Transverse colon (tissue), 4 donors: ENCODE results near the gene NBL1. TPM values are rescaled to one million over a fixed set of nuclear protein-coding genes. Genes with fewer than 3 reads are reported as not detected.

Source experiments
- DNase-seq: peaks from one replicate; pipeline ENCODE4 v3.0.0-alpha.2; 2019
- H3K27ac ChIP-seq, 4 donors: fragments of 200-600 bp; sonication (generic); 2 replicates each; pipeline ENCODE4 v1.5.1; 2016 to 2018; ENCODE audit warnings: inconsistent platforms in 4 of 4
- H3K27me3 ChIP-seq: fragments of 200-600 bp; sonication (generic); 2 replicates; pipeline ENCODE4 v1.5.1; 2017; ENCODE audit warnings: inconsistent platforms
- H3K36me3 ChIP-seq, 4 donors: fragments of 200-600 bp; sonication (generic); 2 replicates each; pipeline ENCODE4 v1.5.1; 2017 to 2019; ENCODE audit warnings: inconsistent platforms in 4 of 4
- H3K4me1 ChIP-seq, 4 donors: fragments of 200-600 bp; sonication (generic); 2 replicates each; pipeline ENCODE4 v1.5.1; 2017 to 2020; ENCODE audit warnings: inconsistent platforms in 4 of 4
- H3K4me3 ChIP-seq, 4 donors: fragments of 200-600 bp; sonication (generic); 1 replicate in 1 of 4; 2 replicates in 3 of 4; pipeline versions ENCODE4 v1.5.1 to v1.6.1; 2017 to 2019; ENCODE audit warnings: inconsistent platforms in 4 of 4
- H3K9me3 ChIP-seq, 2 donors: fragments of 200-600 bp; sonication (generic); 2 replicates each; pipeline ENCODE4 v1.5.1; 2017 to 2019; ENCODE audit warnings: inconsistent platforms in 2 of 2
- EP300 ChIP-seq: sonication (generic); formaldehyde crosslinking; IDR thresholded peaks from one replicate; pipeline ENCODE4 v1.6.1; 2017; ENCODE audit warnings: antibody characterized with exemption, low read depth
- POLR2A ChIP-seq: fragments of 450-650 bp; IDR thresholded peaks from one replicate; pipeline ENCODE4 v1.6.1; 2016; ENCODE audit warnings: antibody characterized with exemption, mild to moderate bottlenecking, moderate library complexity
- POLR2AphosphoS5 ChIP-seq, 3 donors: sonication (generic); formaldehyde crosslinking; IDR thresholded peaks; one replicate each; pipeline ENCODE4 v1.6.1; 2016; ENCODE audit warnings: antibody characterized with exemption in 3 of 3
- WGBS, 2 donors: methylation state at CpG; one replicate each; pipeline ENCODE4 v1.1.5; 2018; ENCODE audit warnings: low coverage in 1 of 2; 5-methylcytosine and 5-hydroxymethylcytosine counted together
- in situ Hi-C, 4 donors: fragments of 200-750 bp; cut with MboI; loops; one replicate each; pipeline versions ENCODE4 v1.15.0 to v1.15.1; 2017; ENCODE audit warnings: low sequenced_read_pairs in 3 of 4, low pct_ligation_motif_present in 1 of 4, low pct_unique_long_range_greater_than_20kb in 1 of 4
- intact Hi-C: fragments of 100-400 bp; cut with DNase I; formaldehyde crosslinking; loops from one replicate; pipeline ENCODE4 v1.15.1; 2023; ENCODE audit warnings: low total_unique reads
- total RNA-seq, 4 donors: library from RNA; depleted of rRNA; stranded (reverse); fragments of >200 nt; gene quantifications; one replicate each; pipeline ENCODE4 v1.1.0, GENCODE V29; 2016
- TF ChIP-seq, protein P1 (sequence below), 5 experiments: fragments of 200-600 bp in 3 of 5; fragments of 450-650 bp in 2 of 5; sonication (generic) in 3 of 5; IDR thresholded peaks; 1 replicate in 2 of 5; 2 replicates in 3 of 5; pipeline ENCODE4 v1.5.1; 2016 to 2017; ENCODE audit warnings: antibody characterized with exemption in 5 of 5, inconsistent platforms in 3 of 5, mild to moderate bottlenecking in 2 of 5, moderate library complexity in 1 of 5

NBL1 gene
- total RNA-seq, 4 donors from 2014 or later = 122 to 238 (median 204) TPM

DNA sequence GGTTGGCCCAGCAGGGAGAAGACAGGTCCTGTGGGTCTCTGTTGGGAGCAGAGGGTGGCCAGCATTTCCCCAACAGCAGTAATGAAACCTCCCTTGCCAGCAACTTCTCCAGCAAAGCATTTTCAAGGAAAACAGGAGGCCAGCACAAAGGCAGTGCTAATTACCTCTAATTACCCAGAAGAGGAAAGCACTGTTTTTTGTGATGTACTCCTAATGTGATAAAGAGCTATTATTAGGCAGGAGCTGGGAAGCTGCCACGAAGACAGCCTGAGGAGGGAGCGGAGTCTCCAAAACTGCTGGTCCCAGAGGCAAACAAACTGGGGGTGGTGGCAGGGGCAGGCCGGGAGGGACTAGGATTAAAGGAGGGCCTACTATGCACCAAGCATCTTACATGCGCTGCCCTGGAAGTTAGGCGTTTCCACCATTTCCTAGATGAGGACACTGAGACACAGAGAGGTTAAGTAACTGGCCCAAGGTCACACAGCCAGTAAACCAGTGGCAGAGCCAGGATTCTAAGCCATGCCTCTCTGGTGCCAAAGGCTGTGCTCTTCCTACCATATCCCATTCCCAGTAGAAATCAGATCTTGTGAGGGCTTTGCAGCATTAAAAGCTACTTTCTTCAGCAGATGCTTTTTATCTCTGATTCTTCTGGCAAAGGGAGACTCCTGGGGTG lies 45.1 kb downstream of the NBL1 start:
- Histone ChIP-seq H3K4me1 (no peaks in the 10 kb centered on the region), H3K9me3 (no peaks in the 10 kb centered on the region), H3K4me3 (no peak overlapping the region), H3K36me3 (peaks cover 0 to 5% (median 0%) of the 10 kb centered on the region in 4 donors), H3K27me3 (no peaks in the 10 kb centered on the region), H3K27ac (no peak overlapping the region)
- intact Hi-C loops = no loop called here
- no peak for DNase-seq
- 93 to 100% methylated on average over 2 to 5 of the region's 5 CpGs for WGBS, 2 donors
- in situ Hi-C loops = no loop called here
- TF ChIP-seq POLR2AphosphoS5 (IDR thresholded peaks at IDR 0.05) (no peak), POLR2A (no peak), EP300 (no peak)
- TF ChIP-seq, protein P1, sequence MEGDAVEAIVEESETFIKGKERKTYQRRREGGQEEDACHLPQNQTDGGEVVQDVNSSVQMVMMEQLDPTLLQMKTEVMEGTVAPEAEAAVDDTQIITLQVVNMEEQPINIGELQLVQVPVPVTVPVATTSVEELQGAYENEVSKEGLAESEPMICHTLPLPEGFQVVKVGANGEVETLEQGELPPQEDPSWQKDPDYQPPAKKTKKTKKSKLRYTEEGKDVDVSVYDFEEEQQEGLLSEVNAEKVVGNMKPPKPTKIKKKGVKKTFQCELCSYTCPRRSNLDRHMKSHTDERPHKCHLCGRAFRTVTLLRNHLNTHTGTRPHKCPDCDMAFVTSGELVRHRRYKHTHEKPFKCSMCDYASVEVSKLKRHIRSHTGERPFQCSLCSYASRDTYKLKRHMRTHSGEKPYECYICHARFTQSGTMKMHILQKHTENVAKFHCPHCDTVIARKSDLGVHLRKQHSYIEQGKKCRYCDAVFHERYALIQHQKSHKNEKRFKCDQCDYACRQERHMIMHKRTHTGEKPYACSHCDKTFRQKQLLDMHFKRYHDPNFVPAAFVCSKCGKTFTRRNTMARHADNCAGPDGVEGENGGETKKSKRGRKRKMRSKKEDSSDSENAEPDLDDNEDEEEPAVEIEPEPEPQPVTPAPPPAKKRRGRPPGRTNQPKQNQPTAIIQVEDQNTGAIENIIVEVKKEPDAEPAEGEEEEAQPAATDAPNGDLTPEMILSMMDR (IDR thresholded peaks at IDR 0.05) = no peak

DNA sequence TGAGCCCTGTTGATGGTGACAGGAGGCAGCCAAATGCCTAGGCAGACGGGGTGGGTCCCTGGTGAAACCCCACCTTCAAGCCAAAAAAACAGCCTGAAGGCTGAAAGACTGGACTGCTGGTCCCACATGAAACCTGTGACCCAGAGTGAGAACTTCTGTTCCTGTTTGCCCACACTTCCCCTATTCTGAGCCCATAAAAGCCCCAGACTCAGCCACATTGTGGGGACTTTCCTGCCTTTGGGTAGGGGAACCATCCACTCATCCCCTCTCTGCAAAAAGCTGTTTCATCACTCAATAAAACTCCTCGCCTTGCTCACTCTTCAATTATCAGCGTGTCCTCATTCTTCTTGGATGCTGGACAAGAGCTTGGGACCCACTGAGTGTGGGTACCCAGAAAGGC lies 45.7 kb downstream of the NBL1 start:
- no peak overlapping the region for H3K4me3 ChIP-seq
- in situ Hi-C loops = no loop called here
- H3K4me1 ChIP-seq = no peaks in the 10 kb centered on the region
- TF ChIP-seq EP300 = no peak
- no peaks in the 10 kb centered on the region for H3K27me3 ChIP-seq
- DNase-seq = no peak
- H3K27ac ChIP-seq = no peak overlapping the region
- WGBS, 2 donors = 93% methylated on average over 3 of the region's 3 CpGs; no CpG with 5 or more reads in 1 of the 2 donors
- peaks cover 0 to 5% (median 0%) of the 10 kb centered on the region in 4 donors for H3K36me3 ChIP-seq
- H3K9me3 ChIP-seq = no peaks in the 10 kb centered on the region
- intact Hi-C loops = no loop called here

DNA sequence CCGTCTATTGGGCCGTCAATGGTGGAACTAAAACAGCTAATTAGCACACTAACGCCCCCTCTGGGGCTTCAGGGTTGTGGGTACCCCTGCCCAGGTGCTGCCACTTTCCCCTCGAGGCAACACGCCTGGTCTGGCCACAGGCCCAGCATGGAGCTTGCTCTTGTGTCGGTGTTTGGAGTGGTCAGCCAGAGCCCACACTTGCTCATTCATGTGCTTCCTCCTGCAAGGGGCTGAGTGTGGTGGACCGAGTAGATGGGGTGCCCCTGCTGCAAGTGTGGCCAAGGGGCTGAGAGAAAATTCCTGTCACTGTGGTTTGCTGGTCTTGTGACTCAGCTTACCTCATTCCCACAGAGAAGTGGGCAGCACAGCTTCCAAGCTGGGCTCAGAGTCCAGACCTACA lies 46.2 kb downstream of the NBL1 start:
- 92% methylated on average over 7 of the region's 7 CpGs; no CpG with 5 or more reads in 1 of the 2 donors for WGBS, 2 donors
- Histone ChIP-seq H3K4me1 (no peaks in the 10 kb centered on the region), H3K9me3 (no peaks in the 10 kb centered on the region), H3K36me3 (peaks cover 0 to 5% (median 0%) of the 10 kb centered on the region in 4 donors), H3K27me3 (no peaks in the 10 kb centered on the region), H3K4me3 (no peak overlapping the region), H3K27ac (no peak overlapping the region)
- no peak for DNase-seq
- in situ Hi-C loops = no loop called here
- TF ChIP-seq POLR2AphosphoS5 (IDR thresholded peaks at IDR 0.05) = no peak
- TF ChIP-seq POLR2A = no peak
- TF ChIP-seq EP300 = no peak
- TF ChIP-seq, protein P1 (IDR thresholded peaks at IDR 0.05) = no peak
- intact Hi-C loops = no loop called here

DNA sequence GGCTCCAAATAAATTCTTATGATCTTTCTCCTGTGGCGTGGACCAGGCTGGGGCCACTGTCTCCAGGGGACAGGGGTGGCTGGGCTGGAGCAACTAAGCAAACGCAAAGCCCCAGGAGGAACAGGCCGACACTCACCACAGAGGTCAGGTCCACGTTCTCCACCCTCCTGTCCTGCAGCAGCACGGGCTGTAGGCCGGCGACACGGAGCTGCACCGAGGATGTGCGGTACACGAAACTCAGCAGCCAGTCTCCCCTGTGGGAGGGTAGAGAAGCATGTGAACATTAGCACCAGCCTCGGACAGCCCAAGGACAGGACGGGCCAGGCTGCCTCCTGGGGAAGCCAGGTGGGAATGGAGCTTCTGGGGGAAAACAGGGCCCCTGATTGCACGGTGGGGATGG lies 50.2 kb downstream of the NBL1 start:
- 92% methylated on average over 14 of the region's 14 CpGs; no CpG with 5 or more reads in 1 of the 2 donors for WGBS, 2 donors
- no peak for TF ChIP-seq POLR2A
- no peak for TF ChIP-seq POLR2AphosphoS5 (IDR thresholded peaks at IDR 0.05)
- TF ChIP-seq, protein P1 (IDR thresholded peaks at IDR 0.05) = no peak
- no peak for TF ChIP-seq EP300
- in situ Hi-C loops = no loop called here

More for the DNA sequence above, 50.2 kb downstream of the NBL1 start:
- DNase-seq = no peak
- intact Hi-C loops = no loop called here
- Histone ChIP-seq H3K4me3 (no peak overlapping the region), H3K27me3 (no peaks in the 10 kb centered on the region), H3K36me3 (peaks cover 0 to 5% (median 0%) of the 10 kb centered on the region in 4 donors), H3K9me3 (no peaks in the 10 kb centered on the region), H3K27ac (no peak overlapping the region), H3K4me1 (no peaks in the 10 kb centered on the region)
